Kidney (tissue), 14 donors: ENCODE results near the gene PEX26. TPM values are rescaled to one million over a fixed set of nuclear protein-coding genes. Genes with fewer than 3 reads are reported as not detected.

Experiments
- DNase-seq, 5 donors: peaks; one replicate each; pipeline ENCODE4 v3.0.0-alpha.2; 2013 to 2020
- FAIRE-seq: peaks from 2 replicates; lab custom pipeline; 2012; peaks lifted over from hg19 to GRCh38; lab: Jason Lieb, UNC
- H3K27ac ChIP-seq, 2 donors: one replicate each; pipeline ENCODE4 v1.7.0; 2013; ENCODE audit warnings: low read depth in 2 of 2, low read length in 2 of 2, inconsistent platforms in 1 of 2
- H3K27me3 ChIP-seq: one replicate; pipeline ENCODE4 v1.7.1; 2013; ENCODE audit warnings: low read length, inconsistent platforms; ENCODE audit not compliant: control insufficient read depth, insufficient read depth
- H3K36me3 ChIP-seq, 3 donors: one replicate each; pipeline versions ENCODE4 v1.7.0 to v1.7.1; 2013; ENCODE audit warnings: low read length in 3 of 3, control low read depth in 1 of 3, inconsistent platforms in 1 of 3; ENCODE audit not compliant: insufficient read depth in 3 of 3, control insufficient read depth in 2 of 3
- H3K4me1 ChIP-seq, 3 donors: one replicate each; pipeline versions ENCODE4 v1.7.0 to v1.7.1; 2013; ENCODE audit warnings: low read length in 3 of 3, inconsistent platforms in 1 of 3, low read depth in 1 of 3; ENCODE audit not compliant: control insufficient read depth in 2 of 3, insufficient read depth in 2 of 3
- H3K4me3 ChIP-seq, 3 donors: one replicate each; pipeline versions ENCODE4 v1.7.0 to v1.8.1; 2013; ENCODE audit warnings: low read length in 3 of 3, control low read depth in 1 of 3, inconsistent platforms in 1 of 3
- H3K9ac ChIP-seq, 3 donors: one replicate each; pipeline versions ENCODE4 v1.7.0 to v1.7.1; 2013; ENCODE audit warnings: low read length in 3 of 3, control low read depth in 1 of 3, inconsistent platforms in 1 of 3
- H3K9me3 ChIP-seq, 3 donors: one replicate each; pipeline versions ENCODE4 v1.7.0 to v1.7.1; 2013; ENCODE audit warnings: low read length in 3 of 3, control low read depth in 1 of 3, inconsistent platforms in 1 of 3; ENCODE audit not compliant: control insufficient read depth in 2 of 3, insufficient read depth in 1 of 3
- CTCF ChIP-seq: IDR thresholded peaks from 3 replicates; pipeline ENCODE4 v1.5.1; 2012; ENCODE audit warnings: mild to moderate bottlenecking, moderate library complexity, borderline replicate concordance; ENCODE audit not compliant: insufficient read depth; ENCODE audit errors: extremely low read depth
- intact Hi-C: fragments of 100-400 bp; cut with DNase I; formaldehyde crosslinking; loops from one replicate; pipeline ENCODE4 v1.11.1; 2022
- polyA plus RNA-seq: library from polyadenylated mRNA; stranded (reverse); fragments of 350-450 nt; fragmentation: Illumina TruSeq; extraction: RNeasy Lipid Tissue Mini Kit (QIAGEN cat#74804); gene quantifications from one replicate; pipeline ENCODE4 v1.2.3, GENCODE V29; 2014; ENCODE audit warnings: low read depth, low replicate concordance; ENCODE audit not compliant: insufficient read depth
- total RNA-seq: library from RNA; stranded (reverse); fragmentation: NEBNext Ultra II Directional; extraction: Animal tissue kit (Norgen Biotek cat#: 25700); gene quantifications from one replicate; pipeline ENCODE4 v1.2.1, GENCODE V29; 2021
- donor health status: control.
- donor health status: control.
- donor health status: control.
- donor health status: control.
- donor health status: control.
- donor health status: DM: yes; HTN: yes; CAD: no.
- donor health status: Normal renal cell carcinoma (clear cell type).

Gene PEX26
- total and polyA plus RNA-seq, 2 donors from 2014 or later: 18.1 to 45.2 TPM

- FAIRE-seq (no peak), DNase-seq (peak in 1 of 5 donors; percentile 54)
- Histone ChIP-seq H3K27me3 (no peaks in the 10 kb centered on the region), H3K36me3 (no peaks in the 10 kb centered on the region), H3K27ac (no peak overlapping the region), H3K4me3 (no peak overlapping the region), H3K9ac (no peak overlapping the region), H3K9me3 (no peaks in the 10 kb centered on the region), H3K4me1 (peaks cover 0 to 7% (median 0%) of the 10 kb centered on the region in 3 donors)
- intact Hi-C loops: no loop called here
- TF ChIP-seq CTCF: no peak
These were observed 10.0 kb upstream of the PEX26 start for GRCh38 chr22:18067548-18068341.

GRCh38 chr22:18068381-18068988 is 9.3 kb upstream of the PEX26 start:
- no peak for FAIRE-seq
- H3K27ac ChIP-seq: no peak overlapping the region

GRCh38 chr22:18069041-18069440 is 8.7 kb upstream of the PEX26 start:
- no peak overlapping the region for H3K27ac ChIP-seq

More at GRCh38 chr22:18068381-18068988, 9.3 kb upstream of the PEX26 start:
- Histone ChIP-seq H3K27me3 (no peaks in the 10 kb centered on the region), H3K9ac (no peak overlapping the region), H3K4me1 (peaks cover 0 to 7% (median 0%) of the 10 kb centered on the region in 3 donors), H3K9me3 (no peaks in the 10 kb centered on the region), H3K4me3 (no peak overlapping the region), H3K36me3 (no peaks in the 10 kb centered on the region)
- no peak for TF ChIP-seq CTCF
- intact Hi-C loops: no loop called here
- DNase-seq: no peak

More at GRCh38 chr22:18069041-18069440, 8.7 kb upstream of the PEX26 start:
- Histone ChIP-seq H3K4me1 (peaks cover 0 to 7% (median 0%) of the 10 kb centered on the region in 3 donors), H3K9ac (no peak overlapping the region), H3K9me3 (no peaks in the 10 kb centered on the region), H3K36me3 (no peaks in the 10 kb centered on the region), H3K27me3 (no peaks in the 10 kb centered on the region), H3K4me3 (no peak overlapping the region)
- no peak for TF ChIP-seq CTCF
- intact Hi-C loops: no loop called here
- FAIRE-seq (no peak), DNase-seq (no peak)
